Ecto neural progenitor cell (in vitro differentiated cells): Measurements from ENCODE around the gene HBZ.
"Not testable (repeated sequence)": the region's sequence is repeated elsewhere in the genome, so short reads cannot be mapped to it uniquely, and the experiment has no call there.

Experiments used
- DNase-seq: peaks from one replicate; pipeline ENCODE4 v3.0.0-alpha.2; 2018; ENCODE audit warnings: low spot score

The HBZ gene

DNA sequence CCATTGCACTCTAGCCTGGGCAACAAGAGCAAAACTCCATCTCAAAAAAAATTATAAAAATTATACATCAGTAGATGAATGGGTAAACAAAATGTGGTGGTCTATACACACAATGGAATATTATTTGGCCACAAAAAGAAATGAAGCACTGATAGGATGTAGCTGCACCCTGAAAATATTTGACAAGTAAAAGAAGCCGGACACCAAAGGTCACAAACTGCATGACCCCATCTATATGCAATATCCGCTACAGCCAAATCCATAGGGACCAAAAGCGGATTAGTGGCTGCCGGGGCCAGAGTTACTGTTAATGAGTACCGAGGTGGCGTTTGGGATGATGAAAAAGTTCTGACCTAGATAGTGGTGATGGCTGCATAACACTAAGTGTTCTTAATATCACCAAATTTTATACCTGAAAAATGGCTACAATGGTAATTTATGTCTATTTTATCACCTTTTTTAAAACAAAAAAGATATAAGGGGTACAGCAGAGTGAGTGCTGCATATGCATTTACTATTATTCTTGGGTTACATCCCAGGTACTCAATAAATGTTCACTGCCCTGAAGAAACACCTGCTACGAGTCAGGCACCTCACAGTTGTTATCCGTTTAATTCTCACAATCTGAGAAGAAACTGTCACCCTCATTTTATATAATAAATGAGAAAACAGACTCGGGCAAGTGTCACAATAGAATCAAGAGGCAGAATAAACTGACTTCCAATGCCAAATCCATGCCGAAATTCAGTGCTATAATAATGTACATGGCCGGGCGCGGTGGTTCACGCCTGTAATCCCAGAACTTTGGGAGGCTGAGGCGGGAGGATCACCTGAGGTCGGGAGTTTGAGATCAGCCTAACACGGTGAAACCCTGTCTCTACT lies 27.0 kb downstream of the HBZ start:
- no peak for DNase-seq

DNA sequence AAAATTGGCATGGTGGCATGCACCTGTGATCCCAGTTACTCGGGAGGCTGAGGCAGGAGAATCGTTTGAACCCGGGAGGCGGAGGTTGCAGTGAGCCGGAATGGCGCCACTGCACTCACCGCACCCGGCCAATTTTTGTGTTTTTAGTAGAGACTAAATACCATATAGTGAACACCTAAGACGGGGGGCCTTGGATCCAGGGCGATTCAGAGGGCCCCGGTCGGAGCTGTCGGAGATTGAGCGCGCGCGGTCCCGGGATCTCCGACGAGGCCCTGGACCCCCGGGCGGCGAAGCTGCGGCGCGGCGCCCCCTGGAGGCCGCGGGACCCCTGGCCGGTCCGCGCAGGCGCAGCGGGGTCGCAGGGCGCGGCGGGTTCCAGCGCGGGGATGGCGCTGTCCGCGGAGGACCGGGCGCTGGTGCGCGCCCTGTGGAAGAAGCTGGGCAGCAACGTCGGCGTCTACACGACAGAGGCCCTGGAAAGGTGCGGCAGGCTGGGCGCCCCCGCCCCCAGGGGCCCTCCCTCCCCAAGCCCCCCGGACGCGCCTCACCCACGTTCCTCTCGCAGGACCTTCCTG lies 27.7 kb downstream of the HBZ start, which contains the start of gene HBQ1:
Gene HBQ1, plus strand, starts transcription at position 359 of the 575 bp plus-strand sequence. Its CDS starts 28 bp downstream, at position 387.
- DNase-seq, result peak; percentile 80

- peak; percentile 92 for DNase-seq
These were observed 28.5 kb downstream of the HBZ start for GRCh38 chr16:180681-181564.

GRCh38 chr16:181565-182021 lies 29.1 kb downstream of the HBZ start:
- no peak for DNase-seq

DNA sequence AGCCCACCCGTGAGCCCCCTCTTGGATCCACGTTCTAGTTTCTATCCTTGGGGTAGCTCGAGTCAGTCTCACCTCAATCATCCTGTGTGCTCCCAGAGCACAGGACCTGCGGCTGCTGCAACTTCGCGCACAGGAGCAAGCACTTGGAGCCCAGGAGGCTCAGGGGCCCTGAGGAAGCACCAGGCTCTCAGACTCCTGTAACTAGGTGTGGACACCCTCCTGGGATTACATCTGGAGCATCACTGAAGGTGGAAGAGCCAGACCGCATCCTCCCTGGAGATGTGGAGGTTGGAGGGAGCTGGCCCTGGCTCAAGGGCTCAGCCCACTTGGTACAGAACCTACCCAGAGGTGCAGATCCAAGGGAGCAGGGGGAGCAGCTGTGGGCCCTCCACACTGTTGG lies 30.6 kb downstream of the HBZ start:
- DNase-seq, result no peak

DNA sequence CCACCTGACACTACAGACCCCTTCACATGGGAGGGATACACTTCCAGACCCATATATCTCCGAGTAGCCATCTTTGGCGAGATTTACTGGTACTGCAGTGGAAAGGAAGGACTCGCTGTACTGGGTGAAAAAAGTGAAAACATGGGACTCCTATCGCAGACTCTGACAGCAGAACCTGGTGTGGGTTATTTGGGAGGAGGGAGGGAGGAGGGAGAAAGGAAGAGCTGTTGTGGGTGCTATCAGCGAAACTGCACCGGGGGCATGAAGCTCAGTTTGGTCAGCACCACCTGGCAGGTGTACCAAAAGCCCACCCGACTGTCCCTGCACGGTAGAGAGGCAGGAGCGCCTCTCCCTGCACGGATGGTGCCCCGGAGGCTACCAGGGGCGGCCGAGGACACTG lies 32.8 kb downstream of the HBZ start:
- no peak for DNase-seq

DNA sequence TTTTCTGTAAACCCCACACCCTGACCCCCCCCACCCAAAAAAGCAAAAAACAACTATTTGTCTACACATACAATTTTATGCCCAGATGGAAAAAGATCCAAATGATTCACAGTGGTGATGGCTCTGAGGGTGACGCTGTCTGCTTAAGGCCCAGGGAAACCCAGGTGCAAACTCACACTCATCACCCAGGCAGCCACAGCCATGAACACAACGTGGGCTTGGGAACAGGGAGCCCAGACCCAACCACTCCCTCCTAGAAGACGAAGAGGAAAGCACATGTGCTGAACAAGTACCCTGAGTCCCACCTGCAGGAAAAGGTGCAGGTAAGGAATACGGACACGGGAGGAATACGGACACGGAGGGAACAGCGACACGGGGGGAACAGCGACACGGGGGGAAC lies 33.2 kb downstream of the HBZ start:
- DNase-seq, result no peak

DNA sequence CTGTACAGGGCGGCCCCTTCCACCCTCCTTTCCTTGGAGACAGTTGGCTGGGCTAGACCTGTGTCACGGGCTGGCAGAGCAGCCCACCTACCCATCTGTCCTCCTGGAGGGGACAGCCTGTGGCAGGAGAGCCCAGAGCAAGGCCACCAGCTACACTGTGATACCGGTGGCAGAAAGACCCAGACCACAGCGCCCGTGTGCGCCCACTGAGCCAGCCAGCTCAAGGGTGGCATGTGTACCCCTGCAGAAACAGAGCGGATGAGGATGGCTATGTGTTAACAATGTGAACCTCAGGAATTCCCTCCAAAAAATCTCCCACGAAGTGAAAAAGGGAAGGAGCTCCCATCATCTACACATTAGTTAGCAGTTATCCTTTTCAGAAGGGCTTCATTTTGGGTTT lies 34.9 kb downstream of the HBZ start:
- no peak for DNase-seq

GRCh38 chr16:188674-189073 lies 36.2 kb downstream of the HBZ start:
- DNase-seq, result no peak

- DNase-seq, result no peak
These were observed 37.3 kb downstream of the HBZ start for GRCh38 chr16:189604-190186.

- DNase-seq, result no peak
These were observed 39.4 kb downstream of the HBZ start for GRCh38 chr16:191831-192230.

- DNase-seq, result no peak
These were observed 40.2 kb downstream of the HBZ start for GRCh38 chr16:192686-193085.

GRCh38 chr16:193441-193840 lies 41.0 kb downstream of the HBZ start:
- no peak for DNase-seq

DNA sequence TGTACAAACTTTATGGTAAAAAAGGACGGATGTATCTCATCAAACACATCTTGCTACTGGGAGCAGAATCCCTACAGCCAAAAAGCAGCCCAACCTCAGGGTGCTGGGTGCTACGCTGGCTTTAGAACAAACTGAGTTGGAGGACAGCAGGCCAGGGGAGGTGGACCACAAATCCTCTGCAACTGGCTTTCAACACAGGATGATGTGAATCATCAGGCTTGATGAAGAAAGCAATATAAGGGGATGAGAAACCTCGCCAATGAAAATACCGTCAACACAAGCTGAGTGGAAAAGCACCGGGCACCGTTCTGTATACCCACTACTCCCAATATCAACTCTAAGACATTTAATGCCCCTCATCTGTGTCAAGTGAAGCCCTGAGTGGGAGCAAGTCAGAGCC lies 42.1 kb downstream of the HBZ start:
- DNase-seq, result no peak

- no peak for DNase-seq
These were observed 47.9 kb downstream of the HBZ start for GRCh38 chr16:200388-200787.

- DNase-seq, result no peak
These were observed 50.8 kb downstream of the HBZ start for GRCh38 chr16:203246-203645.

GRCh38 chr16:204046-204445 lies 51.6 kb downstream of the HBZ start:
- not testable (repeated sequence) for DNase-seq
